Astrocyte of the spinal cord (primary cell): Measurements from ENCODE around the gene ERCC3.

Experiments
- DNase-seq: peaks from one replicate; pipeline ENCODE4 v3.0.0; 2011; ENCODE audit warnings: low read depth, low spot score
- H3K4me3 ChIP-seq: 2 replicates; pipeline ENCODE4 v1.5.1; 2011; ENCODE audit warnings: low read depth, mild to moderate bottlenecking, low read length, moderate library complexity
- in situ Hi-C: cut with HindIII; loops from 2 replicates; pipeline ENCODE4 v1.10.0; 2017; ENCODE audit warnings: low sequenced_read_pairs
- TF ChIP-seq, protein P1 (sequence below): IDR thresholded peaks from 2 replicates; pipeline ENCODE4 v1.5.1; 2012; ENCODE audit warnings: low read depth, mild to moderate bottlenecking, low read length, inconsistent platforms

Gene ERCC3

DNA sequence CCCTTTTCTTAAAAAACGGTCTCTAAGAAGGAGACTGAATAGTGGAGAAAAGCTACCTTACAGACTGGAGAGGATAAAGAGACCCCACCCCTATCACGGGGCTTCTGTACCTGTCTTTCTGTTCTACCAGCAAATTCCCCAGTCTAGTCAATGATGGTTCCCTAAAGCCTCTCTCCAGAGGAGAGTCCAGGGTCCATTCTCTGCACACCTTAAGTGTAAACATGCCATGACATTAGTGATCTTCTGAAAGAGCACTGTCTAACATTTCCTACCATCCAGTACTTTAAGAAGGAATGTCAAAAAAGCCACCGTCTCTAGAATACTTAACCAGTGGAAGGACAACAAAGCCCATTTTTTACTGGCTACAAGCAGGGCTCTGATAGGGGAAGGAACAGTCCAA is 17.0 kb upstream of the ERCC3 start:
- in situ Hi-C loops, result no loop called here

DNA sequence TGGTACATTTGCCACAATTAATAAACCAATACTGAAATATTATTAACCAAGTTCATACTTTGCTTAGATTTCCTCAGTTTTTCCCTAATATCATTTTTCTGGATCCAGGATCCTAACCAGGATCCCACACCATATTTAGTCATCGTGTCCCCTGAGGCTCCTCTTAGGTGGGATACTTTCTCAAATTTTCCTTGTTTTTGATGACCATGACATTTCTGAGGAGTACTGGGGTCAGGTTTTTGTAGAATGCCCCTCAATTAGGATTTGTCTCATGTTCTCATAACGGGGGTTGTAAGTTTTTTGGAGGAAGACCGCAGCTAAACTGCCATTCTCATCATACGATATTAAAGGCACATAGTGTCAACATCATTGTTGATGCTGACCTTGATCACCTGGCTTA is 15.5 kb upstream of the ERCC3 start:
- no peak for DNase-seq
- no peak overlapping the region for H3K4me3 ChIP-seq
- in situ Hi-C loops, result no loop called here
- TF ChIP-seq, protein P1, sequence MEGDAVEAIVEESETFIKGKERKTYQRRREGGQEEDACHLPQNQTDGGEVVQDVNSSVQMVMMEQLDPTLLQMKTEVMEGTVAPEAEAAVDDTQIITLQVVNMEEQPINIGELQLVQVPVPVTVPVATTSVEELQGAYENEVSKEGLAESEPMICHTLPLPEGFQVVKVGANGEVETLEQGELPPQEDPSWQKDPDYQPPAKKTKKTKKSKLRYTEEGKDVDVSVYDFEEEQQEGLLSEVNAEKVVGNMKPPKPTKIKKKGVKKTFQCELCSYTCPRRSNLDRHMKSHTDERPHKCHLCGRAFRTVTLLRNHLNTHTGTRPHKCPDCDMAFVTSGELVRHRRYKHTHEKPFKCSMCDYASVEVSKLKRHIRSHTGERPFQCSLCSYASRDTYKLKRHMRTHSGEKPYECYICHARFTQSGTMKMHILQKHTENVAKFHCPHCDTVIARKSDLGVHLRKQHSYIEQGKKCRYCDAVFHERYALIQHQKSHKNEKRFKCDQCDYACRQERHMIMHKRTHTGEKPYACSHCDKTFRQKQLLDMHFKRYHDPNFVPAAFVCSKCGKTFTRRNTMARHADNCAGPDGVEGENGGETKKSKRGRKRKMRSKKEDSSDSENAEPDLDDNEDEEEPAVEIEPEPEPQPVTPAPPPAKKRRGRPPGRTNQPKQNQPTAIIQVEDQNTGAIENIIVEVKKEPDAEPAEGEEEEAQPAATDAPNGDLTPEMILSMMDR, result no peak

More for the DNA sequence above, 17.0 kb upstream of the ERCC3 start:
- DNase-seq, result no peak
- TF ChIP-seq, protein P1, result no peak
- H3K4me3 ChIP-seq, result no peak overlapping the region

DNA sequence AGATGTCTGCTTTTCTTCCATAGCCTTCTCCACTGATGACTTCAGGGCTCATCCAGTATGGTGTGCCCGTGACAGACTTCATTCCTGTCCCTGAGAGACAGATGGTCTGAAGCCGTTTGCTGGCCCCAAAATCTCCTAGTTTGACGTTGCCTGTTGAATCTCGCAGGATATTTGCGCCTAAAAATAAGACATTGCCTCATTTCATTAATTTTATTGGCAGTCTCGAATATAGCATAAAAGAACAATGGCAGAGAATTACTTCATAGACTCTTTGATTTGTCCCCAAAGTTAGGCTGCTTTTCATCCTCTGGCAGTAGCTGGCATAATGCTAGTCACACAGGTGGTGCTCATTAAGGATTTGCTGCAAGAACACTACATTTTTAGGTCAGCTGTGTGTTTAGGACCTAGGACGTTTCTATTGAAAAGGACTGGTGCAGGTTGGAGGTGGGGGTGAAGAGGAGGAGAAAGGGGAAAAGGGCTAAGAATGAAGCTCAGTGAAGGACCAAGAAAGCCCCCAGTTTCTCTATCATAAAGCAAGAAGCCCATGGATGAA is 14.7 kb upstream of the ERCC3 start:
- no peak for DNase-seq
- H3K4me3 ChIP-seq, result no peak overlapping the region
- in situ Hi-C loops, result no loop called here
- TF ChIP-seq, protein P1, result no peak

DNA sequence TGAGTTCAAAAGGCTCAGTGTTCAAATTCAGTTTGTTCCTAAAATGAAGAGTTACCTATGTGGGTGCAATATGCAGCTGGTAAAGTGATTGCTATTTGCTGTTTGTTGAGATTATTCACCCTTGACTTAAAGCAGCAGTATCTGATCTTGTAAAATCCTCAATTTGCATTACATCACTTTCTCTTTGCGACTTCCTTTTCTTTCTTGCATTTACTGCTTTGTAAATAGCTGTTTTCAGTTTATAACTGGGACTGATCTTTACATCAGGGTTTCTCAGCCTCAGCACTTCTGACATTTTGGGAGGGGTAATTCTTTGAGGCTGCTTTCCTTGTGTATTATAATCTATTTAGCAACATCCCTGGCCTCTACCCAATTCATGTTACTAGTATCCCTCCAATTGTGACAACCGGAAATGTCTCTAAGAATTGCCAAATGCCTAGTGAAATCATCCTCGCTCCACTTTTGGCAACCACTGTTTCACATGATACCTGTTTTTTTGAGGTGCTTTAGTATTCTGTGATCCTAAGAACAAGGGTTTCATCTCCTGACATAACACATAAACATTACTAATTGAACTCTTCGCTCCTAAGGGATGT is 12.1 kb upstream of the ERCC3 start:
- TF ChIP-seq, protein P1, result no peak
- H3K4me3 ChIP-seq, result no peak overlapping the region
- in situ Hi-C loops, result no loop called here
- DNase-seq, result no peak

DNA sequence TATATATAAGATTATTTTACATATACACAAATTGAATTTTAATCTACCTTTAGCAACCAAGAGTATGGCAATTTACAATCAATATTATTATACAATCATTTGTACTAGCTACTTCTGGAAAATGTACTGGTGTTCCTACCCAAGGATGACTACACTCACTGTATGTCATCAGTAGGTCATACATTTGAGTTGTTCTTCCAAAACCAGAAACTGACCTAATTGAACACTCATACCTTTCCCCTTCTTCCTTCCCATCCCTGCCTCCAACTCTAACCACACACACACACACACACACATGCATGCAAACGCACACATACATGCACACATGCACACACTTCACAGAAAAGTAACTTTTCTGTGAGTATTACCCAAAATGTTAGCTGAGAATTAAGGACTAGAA is 8.2 kb upstream of the ERCC3 start:
- in situ Hi-C loops, result no loop called here
- DNase-seq, result no peak
- TF ChIP-seq, protein P1, result no peak
- H3K4me3 ChIP-seq, result no peak overlapping the region

DNA sequence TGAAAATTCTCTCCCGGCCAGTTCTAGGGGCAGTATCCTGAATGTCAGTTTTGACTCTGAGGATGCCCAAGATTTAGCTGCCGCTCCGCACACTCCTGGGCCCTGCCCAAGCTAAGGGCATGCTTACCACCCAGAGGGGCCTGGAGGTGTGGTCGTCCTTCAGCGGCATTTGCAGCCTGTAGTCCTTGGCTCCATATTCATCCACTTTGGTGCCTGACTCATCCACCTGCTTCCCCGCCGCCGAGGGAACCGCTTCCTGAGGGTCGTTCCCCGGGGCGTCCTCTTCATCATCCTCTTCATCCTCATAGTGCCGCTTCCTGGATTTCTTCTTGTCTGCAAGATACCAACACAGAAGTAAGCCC is 577 bp downstream of the ERCC3 start:
- in situ Hi-C loops, result no loop called here
- DNase-seq, result peak; percentile 5

More for the DNA sequence above, 577 bp downstream of the ERCC3 start:
- TF ChIP-seq, protein P1, result no peak
- peak overlapping the region; percentile 89 for H3K4me3 ChIP-seq
